Fibroblast of lung (primary cell): ENCODE results near the gene GJD3. TPM values are rescaled to one million over a fixed set of nuclear protein-coding genes. Genes with fewer than 3 reads are reported as not detected.
"Not testable (repeated sequence)": the region's sequence is repeated elsewhere in the genome, so short reads cannot be mapped to it uniquely, and the experiment has no call there.

Experiments used
- DNase-seq, 2 donors: peaks; one replicate each; pipeline versions ENCODE4 v3.0.0 to v3.0.0-alpha.2; 2010; ENCODE audit warnings: low read depth in 2 of 2
- H2AFZ ChIP-seq: 2 replicates; pipeline ENCODE4 v1.5.1; 2012; ENCODE audit warnings: low read length, control low read depth, inconsistent platforms
- H3K27ac ChIP-seq: 2 replicates; pipeline ENCODE4 v1.5.1; 2011; ENCODE audit warnings: low read length, control low read depth; ENCODE audit not compliant: insufficient read depth
- H3K27me3 ChIP-seq: 2 replicates; pipeline ENCODE4 v1.5.1; 2011; ENCODE audit warnings: mild to moderate bottlenecking, low read length; ENCODE audit not compliant: control insufficient read depth, insufficient read depth
- H3K36me3 ChIP-seq: 2 replicates; pipeline ENCODE4 v1.5.1; 2011; ENCODE audit warnings: low read length; ENCODE audit not compliant: control insufficient read depth, insufficient read depth
- H3K4me1 ChIP-seq: 2 replicates; pipeline ENCODE4 v1.5.1; 2011; ENCODE audit warnings: low read length; ENCODE audit not compliant: control insufficient read depth, insufficient read depth; ENCODE audit errors: extremely low read depth
- H3K4me2 ChIP-seq: 2 replicates; pipeline ENCODE4 v1.5.1; 2011; ENCODE audit warnings: low read length, control low read depth; ENCODE audit not compliant: insufficient read depth; ENCODE audit errors: extremely low read depth
- H3K4me3 ChIP-seq, 4 experiments: fragments of 200-600 bp in 1 of 4; sonication (generic) in 1 of 4; replicated peaks in 1 of 4; 2 replicates each; pipeline ENCODE4 v1.5.1; 2011 to 2016; ENCODE audit warnings: low read length in 4 of 4, low read depth in 3 of 4, mild to moderate bottlenecking in 3 of 4, control low read depth in 2 of 4, inconsistent platforms in 1 of 4, mixed read lengths in 1 of 4; ENCODE audit not compliant: insufficient read depth in 1 of 4; ENCODE audit errors: control extremely low read depth in 1 of 4
- H3K79me2 ChIP-seq: 2 replicates; pipeline ENCODE4 v1.5.1; 2012; ENCODE audit warnings: mild to moderate bottlenecking, low read length, inconsistent platforms; ENCODE audit not compliant: control insufficient read depth, insufficient read depth
- H3K9ac ChIP-seq: 2 replicates; pipeline ENCODE4 v1.5.1; 2011; ENCODE audit warnings: mild to moderate bottlenecking, low read length, control low read depth; ENCODE audit not compliant: insufficient read depth
- H3K9me3 ChIP-seq: 2 replicates; pipeline ENCODE4 v1.5.1; 2012; ENCODE audit warnings: low read depth, low read length; ENCODE audit not compliant: control insufficient read depth, insufficient read depth
- H4K20me1 ChIP-seq: 2 replicates; pipeline ENCODE4 v1.5.1; 2011; ENCODE audit warnings: low read length; ENCODE audit not compliant: control insufficient read depth, insufficient read depth; ENCODE audit errors: extremely low read depth
- CTCF ChIP-seq, 2 donors: IDR thresholded peaks in 1 of 2; conservative IDR thresholded peaks in 1 of 2; 1 replicate in 1 of 2; 2 replicates in 1 of 2; pipeline ENCODE4 v1.5.1; 2011 to 2012; ENCODE audit warnings: low read length in 2 of 2, control low read depth in 1 of 2, inconsistent platforms in 1 of 2, low read depth in 1 of 2, mild to moderate bottlenecking in 1 of 2
- EZH2 ChIP-seq: IDR thresholded peaks from 2 replicates; pipeline ENCODE4 v1.5.1; 2012; ENCODE audit warnings: low read length, control low read depth, mild to moderate bottlenecking; ENCODE audit errors: missing control alignments
- polyA plus RNA-seq, 2 donors: library from polyadenylated mRNA; depleted of rRNA in 1 of 2; stranded (reverse) in 1 of 2; unstranded in 1 of 2; fragments of >200 nt; gene quantifications; 2 replicates each; pipeline ENCODE4 v1.2.1, GENCODE V29; 2011 to 2012; ENCODE audit warnings: missing spikeins in 1 of 2
- total RNA-seq: library from RNA; depleted of rRNA; stranded (reverse); fragments of >200 nt; gene quantifications from 2 replicates; pipeline ENCODE4 v1.2.1, GENCODE V29; 2014

The GJD3 gene
- total and polyA plus RNA-seq, 2 donors (not counting 1 experiment from before 2014, with no cell fraction given), result 0.99 to 4.3 TPM

DNA sequence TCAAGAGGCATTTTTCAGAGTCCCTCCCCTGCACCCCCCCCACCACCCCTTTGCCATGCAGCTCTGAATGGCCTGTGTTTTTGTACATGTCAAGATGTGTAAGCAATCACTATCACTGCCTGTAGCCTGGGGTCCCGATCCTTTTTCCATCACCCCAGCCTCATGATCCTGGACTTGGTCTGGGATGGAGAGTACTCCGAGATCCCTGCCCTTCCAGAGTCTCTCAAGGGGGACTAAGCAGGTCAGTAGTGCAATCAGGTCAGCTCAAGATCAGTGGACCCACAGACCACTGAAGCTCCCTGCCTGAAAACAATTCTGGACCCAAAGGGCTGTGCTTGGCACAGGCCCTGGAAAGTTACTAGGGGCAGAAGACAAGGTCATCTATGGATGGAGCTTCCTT lies 7.5 kb upstream of the GJD3 start:
- DNase-seq, result no peak

DNA sequence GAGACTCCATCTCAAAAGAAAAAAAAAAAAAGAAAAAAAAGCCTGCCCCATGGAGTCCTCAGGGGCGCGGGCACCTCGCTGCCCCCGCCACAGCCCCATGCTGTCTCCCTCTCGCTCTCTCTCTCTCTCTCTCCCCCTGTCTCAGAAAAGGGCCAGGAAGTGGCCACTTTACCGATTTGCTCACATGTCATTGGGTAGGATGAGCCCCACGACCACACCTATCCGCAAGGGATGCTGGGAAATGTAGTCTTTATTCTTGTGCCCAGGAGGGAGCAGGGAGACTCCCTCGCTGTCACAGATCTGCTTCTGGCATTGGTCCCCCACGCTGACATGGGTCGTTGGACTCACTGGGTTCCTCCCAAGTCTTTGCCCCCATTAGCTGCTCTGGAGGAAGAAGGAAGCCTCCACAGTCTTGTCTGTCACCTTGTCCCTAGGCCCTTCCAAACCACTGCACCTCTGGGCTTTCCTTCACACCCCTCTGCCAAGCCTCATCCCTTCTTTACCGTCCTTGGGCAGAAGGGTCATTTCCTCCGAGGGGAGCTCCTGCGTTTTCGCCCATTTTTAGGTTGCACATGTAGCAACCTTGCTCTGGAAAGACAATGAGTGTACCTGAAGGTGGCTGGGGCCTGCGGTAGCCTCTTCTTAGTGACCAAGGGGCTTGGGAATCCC lies 6.9 kb upstream of the GJD3 start:
- H2AFZ ChIP-seq, result no peak overlapping the region
- H3K36me3 ChIP-seq, result no peaks in the 10 kb centered on the region
- no peak overlapping the region for H3K9ac ChIP-seq
- no peaks in the 10 kb centered on the region for H3K79me2 ChIP-seq
- TF ChIP-seq CTCF (conservative IDR thresholded peaks at IDR 0.05 in 1 of 2, IDR thresholded peaks at IDR 0.05 in 1 of 2; ENCODE audit: low read depth in 1 of 2, low read length in 2 of 2) (no peak), EZH2 (no peak)
- H3K4me2 ChIP-seq, result no peak overlapping the region
- H3K27ac ChIP-seq, result no peak overlapping the region
- no peaks in the 10 kb centered on the region for H3K9me3 ChIP-seq
- DNase-seq, result no peak
- no peak overlapping the region for H3K4me3 ChIP-seq
- H4K20me1 ChIP-seq, result no peaks in the 10 kb centered on the region
- no peaks in the 10 kb centered on the region for H3K27me3 ChIP-seq
- no peaks in the 10 kb centered on the region for H3K4me1 ChIP-seq

More for the DNA sequence above, 7.5 kb upstream of the GJD3 start:
- no peak overlapping the region for H3K4me2 ChIP-seq
- no peak overlapping the region for H3K9ac ChIP-seq
- H3K27me3 ChIP-seq, result no peaks in the 10 kb centered on the region
- H3K4me3 ChIP-seq, result no peak overlapping the region
- H3K27ac ChIP-seq, result no peak overlapping the region
- no peaks in the 10 kb centered on the region for H4K20me1 ChIP-seq
- no peaks in the 10 kb centered on the region for H3K36me3 ChIP-seq
- no peaks in the 10 kb centered on the region for H3K79me2 ChIP-seq
- TF ChIP-seq CTCF (conservative IDR thresholded peaks at IDR 0.05 in 1 of 2, IDR thresholded peaks at IDR 0.05 in 1 of 2; ENCODE audit: low read depth in 1 of 2, low read length in 2 of 2) (no peak), EZH2 (no peak)
- no peaks in the 10 kb centered on the region for H3K4me1 ChIP-seq
- H2AFZ ChIP-seq, result no peak overlapping the region
- H3K9me3 ChIP-seq, result no peaks in the 10 kb centered on the region

- no peaks in the 10 kb centered on the region for H3K79me2 ChIP-seq
- no peak for DNase-seq
- H3K36me3 ChIP-seq, result no peaks in the 10 kb centered on the region
- no peak overlapping the region for H3K9ac ChIP-seq
- no peak overlapping the region for H3K4me3 ChIP-seq
- H3K27me3 ChIP-seq, result no peaks in the 10 kb centered on the region
- H3K4me2 ChIP-seq, result no peak overlapping the region
- no peaks in the 10 kb centered on the region for H3K4me1 ChIP-seq
- H4K20me1 ChIP-seq, result no peaks in the 10 kb centered on the region
- TF ChIP-seq EZH2, result no peak
- TF ChIP-seq CTCF (conservative IDR thresholded peaks at IDR 0.05 in 1 of 2, IDR thresholded peaks at IDR 0.05 in 1 of 2; ENCODE audit: low read depth in 1 of 2, low read length in 2 of 2), result no peak
- H3K27ac ChIP-seq, result no peak overlapping the region
- H2AFZ ChIP-seq, result no peak overlapping the region
- no peaks in the 10 kb centered on the region for H3K9me3 ChIP-seq
Measured at GRCh38 chr17:40369923-40370322, 5.4 kb upstream of the GJD3 start.

GRCh38 chr17:40367728-40368127 lies 3.2 kb upstream of the GJD3 start:
- not testable (repeated sequence) for H3K79me2 ChIP-seq, H3K27ac ChIP-seq, DNase-seq, H3K4me2 ChIP-seq, H3K9me3 ChIP-seq, H3K36me3 ChIP-seq, H3K9ac ChIP-seq, H2AFZ ChIP-seq, H4K20me1 ChIP-seq, H3K4me3 ChIP-seq, H3K27me3 ChIP-seq, H3K4me1 ChIP-seq
